ENCODE data around the gene CIT.

DNA sequence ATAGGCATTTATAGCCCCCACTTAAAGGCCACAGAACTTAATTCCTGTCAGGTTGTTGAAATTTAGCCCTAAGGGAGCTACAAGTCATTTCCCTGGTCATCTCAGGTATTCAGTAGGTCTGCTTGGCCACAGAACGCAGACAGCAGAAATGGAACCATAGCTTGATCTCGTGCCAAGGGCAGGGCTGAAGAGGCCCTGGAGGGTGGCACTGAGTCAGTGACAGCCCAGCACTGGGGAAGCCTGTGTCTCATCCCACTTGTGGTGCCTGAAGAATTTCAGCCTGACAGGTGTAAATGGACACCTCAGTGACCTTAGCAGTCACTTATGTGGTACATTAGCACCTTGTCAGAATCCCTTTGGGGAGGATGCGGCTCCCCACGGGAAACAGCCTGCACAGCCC lies 202.6 kb downstream of the CIT start:
- no peak for TF ChIP-seq POLR2AphosphoS5 (IDR thresholded peaks at IDR 0.05; ENCODE audit: low read depth, low read length)
- no peak for TF ChIP-seq SIN3A (IDR thresholded peaks at IDR 0.05; ENCODE audit: borderline replicate concordance, insufficient read depth, low read length)
- no peak for TF ChIP-seq TAF1 (IDR thresholded peaks at IDR 0.05; ENCODE audit: borderline replicate concordance, insufficient read depth, low read length)
- TF ChIP-seq, protein P1, sequence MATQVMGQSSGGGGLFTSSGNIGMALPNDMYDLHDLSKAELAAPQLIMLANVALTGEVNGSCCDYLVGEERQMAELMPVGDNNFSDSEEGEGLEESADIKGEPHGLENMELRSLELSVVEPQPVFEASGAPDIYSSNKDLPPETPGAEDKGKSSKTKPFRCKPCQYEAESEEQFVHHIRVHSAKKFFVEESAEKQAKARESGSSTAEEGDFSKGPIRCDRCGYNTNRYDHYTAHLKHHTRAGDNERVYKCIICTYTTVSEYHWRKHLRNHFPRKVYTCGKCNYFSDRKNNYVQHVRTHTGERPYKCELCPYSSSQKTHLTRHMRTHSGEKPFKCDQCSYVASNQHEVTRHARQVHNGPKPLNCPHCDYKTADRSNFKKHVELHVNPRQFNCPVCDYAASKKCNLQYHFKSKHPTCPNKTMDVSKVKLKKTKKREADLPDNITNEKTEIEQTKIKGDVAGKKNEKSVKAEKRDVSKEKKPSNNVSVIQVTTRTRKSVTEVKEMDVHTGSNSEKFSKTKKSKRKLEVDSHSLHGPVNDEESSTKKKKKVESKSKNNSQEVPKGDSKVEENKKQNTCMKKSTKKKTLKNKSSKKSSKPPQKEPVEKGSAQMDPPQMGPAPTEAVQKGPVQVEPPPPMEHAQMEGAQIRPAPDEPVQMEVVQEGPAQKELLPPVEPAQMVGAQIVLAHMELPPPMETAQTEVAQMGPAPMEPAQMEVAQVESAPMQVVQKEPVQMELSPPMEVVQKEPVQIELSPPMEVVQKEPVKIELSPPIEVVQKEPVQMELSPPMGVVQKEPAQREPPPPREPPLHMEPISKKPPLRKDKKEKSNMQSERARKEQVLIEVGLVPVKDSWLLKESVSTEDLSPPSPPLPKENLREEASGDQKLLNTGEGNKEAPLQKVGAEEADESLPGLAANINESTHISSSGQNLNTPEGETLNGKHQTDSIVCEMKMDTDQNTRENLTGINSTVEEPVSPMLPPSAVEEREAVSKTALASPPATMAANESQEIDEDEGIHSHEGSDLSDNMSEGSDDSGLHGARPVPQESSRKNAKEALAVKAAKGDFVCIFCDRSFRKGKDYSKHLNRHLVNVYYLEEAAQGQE (IDR thresholded peaks at IDR 0.05; ENCODE audit: insufficient read depth in 1 of 2, low read depth in 2 of 2, low read length in 2 of 2): no peak
- no peak for TF ChIP-seq FOXP2 (optimal IDR thresholded peaks at IDR 0.05; ENCODE audit: borderline replicate concordance, extremely low read depth, extremely low read length, insufficient read depth)
